ENCODE results near the gene CDK15. TPM values are rescaled to one million over a fixed set of nuclear protein-coding genes. Genes with fewer than 3 reads are reported as not detected.

Gene CDK15
- total and polyA plus RNA-seq, 10 donors, result 0.02 to 0.64 (median 0.16) TPM; not detected in 6

GRCh38 chr2:201788371-201788770 lies 18.0 kb upstream of the CDK15 start:
- H3K4me1 ChIP-seq, result peaks cover 0 to 4% (median 0%) of the 10 kb centered on the region in 6 donors
- TF ChIP-seq CTCF (IDR thresholded peaks at IDR 0.05 in 8 of 11, conservative IDR thresholded peaks at IDR 0.05 in 3 of 11), result no peak
- intact Hi-C loops (cut with DNase I; ENCODE audit: low total_unique reads), result no loop called here
- H3K36me3 ChIP-seq, result no peaks in the 10 kb centered on the region
- no peak overlapping the region for H3K27ac ChIP-seq
- H3K4me3 ChIP-seq, result no peak overlapping the region
- DNase-seq, result no peak
- H3K9me3 ChIP-seq, result no peaks in the 10 kb centered on the region
- WGBS, 5 donors, result 61 to 74% (median 62%) methylated on average over 3 of the region's 3 CpGs
- H3K27me3 ChIP-seq (replicated peaks in 1 of 7), result peaks cover 0 to under 1% (median 0%) of the 10 kb centered on the region in 7 donors

- no peak overlapping the region for H3K4me3 ChIP-seq
- H3K36me3 ChIP-seq, result no peaks in the 10 kb centered on the region
- H3K9me3 ChIP-seq, result no peaks in the 10 kb centered on the region
- intact Hi-C loops (cut with DNase I; ENCODE audit: low total_unique reads), result no loop called here
- WGBS, 5 donors, result 56 to 81% (median 68%) methylated on average over 2 of the region's 2 CpGs
- peaks cover 0 to 4% (median 0%) of the 10 kb centered on the region in 6 donors for H3K4me1 ChIP-seq
- no peaks in the 10 kb centered on the region for H3K27me3 ChIP-seq (replicated peaks in 1 of 7)
- H3K27ac ChIP-seq, result no peak overlapping the region
- TF ChIP-seq POLR2A (IDR thresholded peaks at IDR 0.05), result no peak
- TF ChIP-seq POLR2AphosphoS5 (IDR thresholded peaks at IDR 0.05), result no peak
- TF ChIP-seq CTCF (IDR thresholded peaks at IDR 0.05 in 8 of 11, conservative IDR thresholded peaks at IDR 0.05 in 3 of 11), result no peak
- no peak for DNase-seq
These were observed 16.9 kb upstream of the CDK15 start for GRCh38 chr2:201789395-201789794.

GRCh38 chr2:201790291-201790690 lies 16.0 kb upstream of the CDK15 start:
- H3K9me3 ChIP-seq, result no peaks in the 10 kb centered on the region
- H3K4me3 ChIP-seq, result no peak overlapping the region
- DNase-seq, result no peak
- TF ChIP-seq CTCF (IDR thresholded peaks at IDR 0.05 in 8 of 11, conservative IDR thresholded peaks at IDR 0.05 in 3 of 11) (no peak), POLR2AphosphoS5 (IDR thresholded peaks at IDR 0.05) (no peak), POLR2A (IDR thresholded peaks at IDR 0.05) (no peak)
- no peaks in the 10 kb centered on the region for H3K36me3 ChIP-seq
- WGBS, 5 donors, result 87 to 96% (median 92%) methylated on average over 3 of the region's 3 CpGs
- H3K27me3 ChIP-seq (replicated peaks in 1 of 7), result peaks cover 0 to 2% (median 0%) of the 10 kb centered on the region in 7 donors
- intact Hi-C loops (cut with DNase I; ENCODE audit: low total_unique reads), result no loop called here
- H3K4me1 ChIP-seq, result peaks cover 0 to 4% (median 0%) of the 10 kb centered on the region in 6 donors
- no peak overlapping the region for H3K27ac ChIP-seq

- Histone ChIP-seq H3K36me3 (no peaks in the 10 kb centered on the region), H3K9me3 (no peaks in the 10 kb centered on the region), H3K27ac (no peak overlapping the region), H3K4me3 (no peak overlapping the region), H3K4me1 (peaks cover 0 to 4% (median 0%) of the 10 kb centered on the region in 6 donors), H3K27me3 (replicated peaks in 1 of 7) (peaks cover 0 to 2% (median 0%) of the 10 kb centered on the region in 7 donors)
- 82 to 94% (median 89%) methylated on average over 2 of the region's 2 CpGs for WGBS, 5 donors
- intact Hi-C loops (cut with DNase I; ENCODE audit: low total_unique reads), result no loop called here
- DNase-seq, result no peak
- TF ChIP-seq POLR2A (IDR thresholded peaks at IDR 0.05), result no peak
- TF ChIP-seq POLR2AphosphoS5 (IDR thresholded peaks at IDR 0.05), result no peak
- no peak for TF ChIP-seq CTCF (IDR thresholded peaks at IDR 0.05 in 8 of 11, conservative IDR thresholded peaks at IDR 0.05 in 3 of 11)
These were observed 15.3 kb upstream of the CDK15 start for GRCh38 chr2:201790989-201791388.
